Activated T-cell treated with anti-CD3 and anti-CD28 coated beads for 1 hour (primary cell): Measurements from ENCODE around the gene KIRREL1.

Experiments used
- DNase-seq: peaks from one replicate; pipeline ENCODE4 v3.0.0-alpha.2; 2020; ENCODE audit warnings: low read depth

KIRREL1 gene

GRCh38 chr1:158035976-158036583 lies 42.6 kb downstream of the KIRREL1 start:
- no peak for DNase-seq

DNA sequence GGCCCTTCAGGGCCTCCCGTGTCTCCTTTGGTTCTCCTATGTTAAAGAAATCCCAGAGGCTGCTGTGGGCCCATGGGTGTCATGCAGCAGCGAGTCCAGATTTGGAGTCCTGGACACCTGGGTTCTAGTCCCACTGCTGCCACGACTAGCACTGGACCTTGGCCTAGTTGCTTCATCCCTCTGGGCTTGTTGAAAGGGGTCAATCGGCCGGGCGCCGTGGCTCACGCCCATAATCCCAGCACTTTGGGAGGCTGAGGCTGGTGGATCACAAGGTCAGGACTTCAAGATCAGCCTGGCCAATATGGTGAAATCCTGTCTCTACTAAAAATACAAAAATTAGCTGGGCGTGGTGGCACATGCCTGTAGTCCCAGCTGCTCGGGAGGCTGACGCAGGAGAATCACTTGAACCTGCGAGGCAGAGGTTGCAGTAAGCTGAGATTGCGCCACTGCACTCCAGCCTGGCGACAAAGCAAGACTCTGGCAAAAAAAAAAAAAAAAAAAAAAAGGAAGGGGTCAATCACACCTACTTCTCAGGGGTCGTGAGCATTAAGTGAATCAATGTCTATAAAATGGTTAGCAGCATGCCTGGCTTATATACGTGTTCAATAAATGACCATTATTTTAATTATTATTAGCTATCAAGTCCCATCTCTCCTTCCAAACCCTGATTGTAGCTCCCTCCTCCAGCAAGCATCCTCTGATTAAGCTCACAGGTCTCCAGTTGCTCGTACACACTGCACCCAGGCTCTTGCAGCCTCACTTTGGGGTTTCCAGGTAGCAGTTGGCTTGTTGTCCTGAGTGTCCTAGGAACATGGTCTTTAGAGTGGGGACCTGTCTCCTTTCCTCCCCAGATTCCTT lies 43.8 kb downstream of the KIRREL1 start:
- no peak for DNase-seq

DNA sequence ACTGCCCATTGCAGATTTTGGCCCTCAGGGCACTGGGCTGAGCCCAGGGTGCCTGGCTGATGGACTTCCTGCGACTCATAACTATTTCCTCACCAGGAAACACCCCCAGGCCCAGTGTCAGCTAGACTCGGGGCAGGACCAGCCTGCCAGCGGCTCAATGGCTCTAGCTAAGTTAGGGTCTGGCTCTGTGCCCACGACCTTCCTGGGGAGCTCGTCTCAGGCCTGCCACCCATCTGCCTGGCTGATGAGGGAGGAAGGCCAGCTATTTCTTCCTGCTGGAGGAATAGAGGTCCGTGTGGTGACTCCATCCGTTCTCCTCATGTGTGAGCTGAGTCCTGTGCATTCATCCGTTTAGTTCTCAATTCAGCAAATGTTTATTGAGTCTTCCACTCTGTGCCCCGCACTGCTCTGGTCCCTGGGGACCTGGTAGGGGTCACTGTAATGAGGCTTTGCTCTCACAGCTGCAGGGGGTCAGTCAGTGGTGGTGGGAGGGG lies 44.5 kb downstream of the KIRREL1 start:
- no peak for DNase-seq

DNA sequence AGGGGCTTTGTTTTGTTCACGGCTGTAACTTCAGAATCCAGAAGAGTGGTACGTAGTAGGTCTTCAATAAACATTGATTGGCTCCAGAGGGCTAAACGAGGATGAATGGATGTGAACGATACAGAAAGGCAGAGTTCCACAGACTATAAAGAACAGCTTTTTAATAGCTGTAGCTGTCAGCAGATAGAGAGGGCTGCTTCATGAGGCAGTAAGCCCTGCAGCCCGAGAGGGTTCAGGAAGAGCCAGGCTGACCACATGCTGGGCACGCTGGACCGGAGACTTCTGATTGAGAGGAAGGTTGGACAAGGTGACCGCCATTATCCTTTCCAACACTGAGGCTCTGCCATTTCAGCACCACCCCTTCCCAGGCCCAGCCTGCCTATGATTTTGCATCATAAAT lies 45.3 kb downstream of the KIRREL1 start:
- DNase-seq, result no peak

GRCh38 chr1:158039380-158039779 lies 45.9 kb downstream of the KIRREL1 start:
- no peak for DNase-seq

- DNase-seq, result no peak
These were observed 46.9 kb downstream of the KIRREL1 start for GRCh38 chr1:158040323-158040722.

- no peak for DNase-seq
These were observed 49.8 kb downstream of the KIRREL1 start for GRCh38 chr1:158043232-158043631.

- DNase-seq, result no peak
These were observed 52.2 kb downstream of the KIRREL1 start for GRCh38 chr1:158045639-158046038.

DNA sequence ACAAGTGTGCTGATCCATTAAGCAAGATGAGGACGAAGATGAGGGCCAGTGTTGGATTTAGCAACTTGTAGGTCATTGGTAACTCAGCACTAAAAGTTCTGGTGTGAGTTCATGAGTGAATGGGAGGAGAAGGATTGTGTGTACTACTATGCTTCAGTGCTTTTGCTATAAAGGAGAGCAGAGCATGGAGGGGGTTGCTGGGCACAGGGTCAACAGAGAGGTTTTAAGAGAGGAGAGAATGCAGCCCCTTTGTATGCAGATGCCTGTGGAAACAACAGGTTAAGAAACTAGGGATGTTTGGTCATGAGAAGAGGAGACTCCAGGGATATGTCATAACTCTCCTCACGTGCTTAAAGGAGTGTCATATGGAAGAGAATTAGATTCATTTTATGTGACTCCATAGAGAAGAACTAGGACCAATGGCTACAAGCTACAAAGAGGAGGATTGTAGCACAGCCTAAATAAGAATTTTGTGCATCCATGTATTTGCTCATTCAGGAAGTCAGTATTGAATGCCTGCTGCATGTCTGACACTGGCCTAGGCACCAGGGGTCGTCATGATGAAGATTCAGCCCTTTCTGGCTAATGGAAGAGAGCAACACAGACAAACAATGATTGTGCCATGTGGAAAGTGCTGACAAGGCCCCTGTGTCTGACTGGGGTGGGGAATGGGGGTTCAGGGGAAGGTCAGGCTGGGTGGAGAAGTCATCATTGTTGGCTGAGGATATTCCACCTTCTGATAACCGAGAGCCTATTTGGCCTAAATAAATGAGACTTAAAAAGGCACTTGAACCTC lies 53.5 kb downstream of the KIRREL1 start:
- no peak for DNase-seq

DNA sequence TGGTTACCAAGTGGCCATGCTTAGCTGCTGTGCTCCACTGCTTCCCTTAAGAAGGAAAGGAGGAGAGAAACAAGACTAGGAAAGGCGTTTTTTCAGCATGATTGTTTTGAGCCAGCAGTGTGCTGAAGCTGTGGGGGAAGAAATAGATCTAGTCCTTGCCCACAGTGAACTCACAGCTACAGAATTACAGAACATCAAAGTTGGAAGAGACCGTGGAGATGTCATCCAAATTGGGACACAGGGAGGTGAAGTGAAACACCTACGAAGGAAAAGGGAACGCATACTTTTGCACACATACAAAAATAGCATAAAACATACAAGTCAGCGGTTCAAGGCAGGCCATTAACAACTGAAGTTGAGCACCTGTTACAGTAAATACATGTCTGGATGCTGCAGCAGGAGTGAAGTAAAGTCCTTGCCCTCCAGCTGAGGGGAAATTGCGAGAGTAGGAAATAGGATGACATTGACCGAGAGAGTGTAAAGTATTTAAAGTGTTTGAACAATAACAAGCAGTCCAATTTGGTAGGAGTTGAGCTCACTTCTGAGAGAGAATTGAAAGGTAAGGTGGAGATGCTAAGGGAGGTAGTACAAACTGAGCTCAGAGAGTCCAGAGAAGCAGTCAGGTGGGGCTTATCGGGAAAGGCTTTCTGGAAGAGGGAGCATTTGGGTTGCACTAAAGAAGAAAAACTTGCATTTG lies 55.1 kb downstream of the KIRREL1 start:
- no peak for DNase-seq

GRCh38 chr1:158049853-158050252 lies 56.4 kb downstream of the KIRREL1 start:
- DNase-seq, result no peak

DNA sequence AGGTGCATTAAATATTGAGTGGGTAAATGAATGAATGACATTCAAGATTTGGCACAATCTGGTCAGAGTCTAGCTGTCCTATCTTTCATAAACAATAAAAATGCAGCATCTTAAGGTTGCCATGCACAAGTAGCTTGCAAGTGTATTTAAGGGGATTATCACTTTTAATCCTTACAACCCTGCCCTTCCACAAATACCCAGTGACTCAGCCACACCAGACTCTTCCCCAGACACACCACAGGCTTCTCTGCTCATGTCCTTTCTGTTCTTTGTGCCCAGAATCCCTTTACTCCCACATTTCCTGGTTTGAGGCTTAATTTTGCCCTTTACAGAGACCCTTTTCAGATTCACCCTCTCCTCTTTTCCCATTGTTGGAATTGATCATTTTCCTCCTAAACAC lies 59.8 kb downstream of the KIRREL1 start:
- no peak for DNase-seq

DNA sequence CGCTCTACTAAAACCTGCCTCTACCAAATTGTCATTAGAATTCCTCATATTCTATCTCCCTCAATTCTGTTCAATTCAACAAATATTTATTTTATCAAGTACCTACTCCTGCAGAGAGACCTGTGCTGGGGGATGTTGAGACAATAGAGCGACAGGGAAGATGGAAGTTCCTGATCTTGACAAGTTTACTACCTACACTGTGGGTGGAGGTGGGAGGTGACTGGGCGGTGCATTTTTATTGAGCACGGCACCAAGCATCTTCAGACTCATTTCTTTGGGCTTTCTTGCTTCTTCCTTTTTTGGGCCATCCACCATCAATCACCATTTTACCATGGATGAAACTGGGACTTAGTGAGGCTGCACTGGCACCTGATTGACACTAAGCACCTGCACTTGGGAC lies 61.3 kb downstream of the KIRREL1 start:
- DNase-seq, result no peak

GRCh38 chr1:158055854-158056253 lies 62.4 kb downstream of the KIRREL1 start:
- no peak for DNase-seq

GRCh38 chr1:158056498-158056897 lies 63.1 kb downstream of the KIRREL1 start:
- no peak for DNase-seq

DNA sequence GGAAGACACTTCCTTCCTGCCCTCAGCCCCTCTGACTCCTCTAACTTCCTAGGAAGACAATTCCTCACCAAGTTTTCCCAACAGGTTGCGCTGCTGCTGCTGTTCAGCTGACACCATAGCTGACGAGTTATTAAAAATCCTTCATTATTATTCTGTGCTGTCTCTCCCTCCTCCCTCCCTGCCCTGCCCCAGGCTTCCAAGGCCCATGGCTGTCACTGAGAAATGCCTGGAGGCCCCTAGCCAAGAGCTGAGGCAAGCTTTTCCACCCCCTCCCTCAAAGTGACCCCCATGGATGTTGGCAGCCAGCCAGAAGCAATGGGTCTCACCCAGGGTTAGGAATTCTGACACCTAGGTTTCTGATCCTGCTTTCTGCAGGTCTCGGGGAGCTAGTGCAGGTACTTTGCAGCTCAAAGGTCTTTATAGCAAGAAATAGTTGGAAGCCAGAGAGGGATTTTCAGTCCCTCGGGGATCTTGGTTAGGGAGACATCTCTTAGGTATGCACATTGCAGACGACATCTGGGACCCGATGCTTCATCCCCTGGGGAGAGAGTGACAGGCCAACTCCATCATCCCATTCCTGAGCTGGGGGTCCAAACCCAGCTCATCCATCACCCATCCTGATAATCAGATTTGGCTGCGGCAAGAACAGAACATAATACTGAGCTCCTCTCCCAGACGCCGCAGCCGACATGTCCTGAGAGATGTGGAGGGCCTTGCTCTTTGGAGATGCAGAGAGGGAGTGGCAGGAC lies 65.0 kb downstream of the KIRREL1 start:
- no peak for DNase-seq

DNA sequence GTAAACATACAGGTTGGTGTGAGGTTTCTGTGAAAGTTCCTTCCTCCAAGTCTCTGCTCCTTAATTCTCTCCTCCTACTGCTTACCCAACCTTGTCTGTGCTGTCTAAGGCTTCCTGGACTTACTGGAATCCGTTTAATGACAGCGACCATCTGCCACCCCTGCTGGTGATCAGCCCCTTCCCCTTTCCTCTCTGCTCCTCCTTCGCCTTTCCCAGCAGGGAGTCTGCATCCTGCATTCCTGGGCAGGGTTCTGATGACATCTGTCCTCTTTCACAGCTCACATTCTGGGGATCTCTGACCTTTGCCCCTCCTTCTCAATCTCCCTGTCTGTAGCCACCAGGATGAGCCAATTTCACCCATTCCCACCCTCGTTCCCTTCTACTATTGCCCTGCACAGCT lies 66.5 kb downstream of the KIRREL1 start:
- DNase-seq, result no peak

DNA sequence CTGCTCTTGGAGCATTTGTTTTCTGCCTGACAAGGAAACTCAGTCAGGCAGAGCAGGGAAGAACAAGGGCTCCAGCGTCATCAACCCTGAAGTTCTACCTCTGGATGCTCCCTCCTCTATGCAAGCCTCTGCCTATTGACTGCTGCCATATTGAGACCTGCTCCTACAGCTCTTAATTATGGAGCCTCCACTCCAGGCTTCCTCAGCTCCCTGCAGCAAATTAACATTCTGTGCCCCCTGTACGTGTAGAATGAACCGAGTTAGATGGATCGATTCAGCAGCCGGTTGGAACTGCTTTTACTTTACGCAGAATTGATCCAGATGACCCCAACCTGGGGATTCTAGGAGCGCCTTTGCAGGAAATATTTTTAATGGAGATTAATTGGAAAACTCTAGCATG lies 68.7 kb downstream of the KIRREL1 start:
- no peak for DNase-seq

DNA sequence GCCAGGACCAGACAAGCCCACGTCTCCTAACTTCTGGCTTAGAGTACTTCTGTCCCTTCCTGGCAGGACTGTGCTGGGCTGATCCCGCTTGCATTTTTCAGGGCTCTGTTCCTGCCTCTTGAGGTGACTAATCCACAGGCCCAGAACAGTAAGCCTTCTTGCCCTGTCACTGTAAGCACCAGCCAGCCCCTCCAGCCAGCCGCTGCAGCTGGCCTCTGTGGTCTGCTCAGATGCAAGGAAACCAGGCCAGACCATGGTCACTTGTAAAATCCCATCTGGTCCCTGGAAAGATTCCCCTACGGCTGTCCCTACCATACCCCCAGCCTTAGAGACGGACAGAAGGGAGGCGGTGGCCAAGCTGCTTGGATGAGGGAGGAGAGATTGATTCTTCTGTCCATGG lies 74.2 kb downstream of the KIRREL1 start:
- no peak for DNase-seq

DNA sequence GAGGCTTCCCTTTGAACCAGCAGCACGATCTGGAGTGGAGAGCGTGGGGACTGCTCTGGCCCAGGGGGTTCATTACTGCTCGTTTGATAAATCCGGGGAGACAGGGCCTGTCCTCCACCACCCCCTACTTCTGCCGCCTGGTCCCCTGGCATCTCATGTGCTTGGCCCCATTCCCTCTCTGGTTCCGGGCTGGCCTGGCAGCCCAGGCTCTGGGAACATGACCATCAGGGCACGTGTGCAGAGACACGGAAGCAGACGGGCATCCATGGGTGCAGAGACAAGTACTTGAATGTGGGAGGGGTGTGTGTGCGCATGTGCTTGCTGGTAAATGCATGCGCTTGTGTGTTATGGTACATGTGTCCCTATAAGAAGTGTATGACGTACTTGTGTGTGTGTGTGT lies 75.5 kb downstream of the KIRREL1 start:
- DNase-seq, result no peak

DNA sequence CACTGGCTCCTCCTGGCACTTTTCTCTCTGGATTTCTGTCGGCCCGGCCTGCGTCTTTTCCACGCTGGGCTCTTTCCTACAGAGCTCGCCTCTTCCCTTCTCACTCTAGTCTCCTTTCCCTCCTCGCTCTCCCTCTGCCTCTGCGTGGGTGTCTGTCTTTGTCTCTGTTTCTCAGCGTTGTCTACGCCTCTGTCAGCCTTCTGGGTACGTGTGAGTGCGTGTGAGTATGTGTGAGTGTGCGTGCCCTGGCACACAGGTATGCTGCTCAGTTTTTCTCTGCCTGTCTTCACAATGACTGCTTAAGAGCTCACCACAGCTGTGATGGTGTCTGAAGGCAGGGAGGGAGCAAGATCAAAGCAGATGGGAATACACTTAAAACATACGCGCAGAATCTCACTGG lies 77.7 kb downstream of the KIRREL1 start:
- no peak for DNase-seq
